ENCODE results near the gene PDE4D. TPM values are rescaled to one million over a fixed set of nuclear protein-coding genes. Genes with fewer than 3 reads are reported as not detected.

PDE4D gene
- total and polyA plus RNA-seq, 2 experiments from 2014 or later = 4.3 to 9.7 TPM

GRCh38 chr5:59234236-59234635 lies 659.3 kb downstream of the PDE4D start:
- WGBS, 2 experiments (ENCODE audit: low coverage in 1 of 2, low lambda C conversion rate in 2 of 2, missing lambda C conversion rate in 2 of 2) = 39 to 41% methylated on average over 1 of the region's 1 CpG
- in situ Hi-C loops (cut with MboI) = no loop called here

GRCh38 chr5:59231221-59231931 lies 662.1 kb downstream of the PDE4D start:
- H3K36me3 ChIP-seq (ENCODE audit: low read depth) = no peaks in the 10 kb centered on the region
- 34% methylated on average over 7 of the region's 7 CpGs for WGBS, 2 experiments (ENCODE audit: low coverage in 1 of 2, low lambda C conversion rate in 2 of 2, missing lambda C conversion rate in 2 of 2)
- H2AFZ ChIP-seq = no peak overlapping the region
- no peak overlapping the region for H3K4me2 ChIP-seq (ENCODE audit: unreplicated experiment)
- in situ Hi-C loops (cut with MboI) = no loop called here
- no peaks in the 10 kb centered on the region for H4K20me1 ChIP-seq (ENCODE audit: insufficient read depth)
- no peaks in the 10 kb centered on the region; the same call in 1 of the 2 replicates for H3K27me3 ChIP-seq (replicated peaks; ENCODE audit: insufficient read depth)
- no peak overlapping the region for H3K27ac ChIP-seq
- H3K4me1 ChIP-seq (ENCODE audit: insufficient read depth) = no peaks in the 10 kb centered on the region
- no peak overlapping the region for H3K4me3 ChIP-seq
- H3K79me2 ChIP-seq (ENCODE audit: insufficient read depth) = no peaks in the 10 kb centered on the region
- H3F3A ChIP-seq (ENCODE audit: insufficient read depth) = no peaks in the 10 kb centered on the region
- no peaks in the 10 kb centered on the region for H3K9me2 ChIP-seq (ENCODE audit: insufficient read depth)
- H3K9ac ChIP-seq = no peak overlapping the region
- DNase-seq = no peak
- TF ChIP-seq EZH2phosphoT487 (IDR thresholded peaks at IDR 0.05; ENCODE audit: insufficient read depth, low read depth) = no peak
- no peak for TF ChIP-seq EZH2 (IDR thresholded peaks at IDR 0.05; ENCODE audit: insufficient read depth, poor library complexity, severe bottlenecking)
- no peaks in the 10 kb centered on the region for H3K9me3 ChIP-seq (ENCODE audit: low read depth)

More at GRCh38 chr5:59234236-59234635, 659.3 kb downstream of the PDE4D start:
- no peaks in the 10 kb centered on the region for H3K9me2 ChIP-seq (ENCODE audit: insufficient read depth)
- no peaks in the 10 kb centered on the region for H3K4me1 ChIP-seq (ENCODE audit: insufficient read depth)
- no peak for TF ChIP-seq EZH2phosphoT487 (IDR thresholded peaks at IDR 0.05; ENCODE audit: insufficient read depth, low read depth)
- TF ChIP-seq EZH2 (IDR thresholded peaks at IDR 0.05; ENCODE audit: insufficient read depth, poor library complexity, severe bottlenecking) = no peak
- H3K36me3 ChIP-seq (ENCODE audit: low read depth) = no peaks in the 10 kb centered on the region
- H3K79me2 ChIP-seq (ENCODE audit: insufficient read depth) = no peaks in the 10 kb centered on the region
- no peaks in the 10 kb centered on the region for H3F3A ChIP-seq (ENCODE audit: insufficient read depth)
- H3K9ac ChIP-seq = no peak overlapping the region
- H3K27ac ChIP-seq = no peak overlapping the region
- H3K4me3 ChIP-seq = no peak overlapping the region
- no peaks in the 10 kb centered on the region for H4K20me1 ChIP-seq (ENCODE audit: insufficient read depth)
- H3K27me3 ChIP-seq (replicated peaks; ENCODE audit: insufficient read depth) = 0 out of 2 replicates have a peak, but pooled peaks cover 7% of the 10 kb centered on the region
- DNase-seq = no peak
- H3K9me3 ChIP-seq (ENCODE audit: low read depth) = no peaks in the 10 kb centered on the region
- no peak overlapping the region for H3K4me2 ChIP-seq (ENCODE audit: unreplicated experiment)
- no peak overlapping the region for H2AFZ ChIP-seq

GRCh38 chr5:59222687-59223511 lies 670.6 kb downstream of the PDE4D start:
- no peak for TF ChIP-seq EZH2 (IDR thresholded peaks at IDR 0.05; ENCODE audit: insufficient read depth, poor library complexity, severe bottlenecking)
- no peak for TF ChIP-seq EZH2phosphoT487 (IDR thresholded peaks at IDR 0.05; ENCODE audit: insufficient read depth, low read depth)
- in situ Hi-C loops (cut with MboI) = no loop called here
- no peaks in the 10 kb centered on the region; the same call in 1 of the 2 replicates for H3K4me1 ChIP-seq (ENCODE audit: insufficient read depth)
- H3K36me3 ChIP-seq (ENCODE audit: low read depth) = no peaks in the 10 kb centered on the region
- no peaks in the 10 kb centered on the region for H3K27me3 ChIP-seq (replicated peaks; ENCODE audit: insufficient read depth)
- peak; percentile 39 for DNase-seq
- H3F3A ChIP-seq (ENCODE audit: insufficient read depth) = no peaks in the 10 kb centered on the region
- no peaks in the 10 kb centered on the region for H3K9me2 ChIP-seq (ENCODE audit: insufficient read depth)
- H4K20me1 ChIP-seq (ENCODE audit: insufficient read depth) = no peaks in the 10 kb centered on the region
- no peak overlapping the region for H3K9ac ChIP-seq
- H3K4me2 ChIP-seq (ENCODE audit: unreplicated experiment) = no peak overlapping the region
- H3K4me3 ChIP-seq = no peak overlapping the region
- H2AFZ ChIP-seq = no peak overlapping the region
- H3K9me3 ChIP-seq (ENCODE audit: low read depth) = no peaks in the 10 kb centered on the region
- H3K79me2 ChIP-seq (ENCODE audit: insufficient read depth) = no peaks in the 10 kb centered on the region
- H3K27ac ChIP-seq = no peak overlapping the region

GRCh38 chr5:59221769-59222168 lies 671.8 kb downstream of the PDE4D start:
- no peak overlapping the region for H3K4me3 ChIP-seq
- no peak overlapping the region for H3K9ac ChIP-seq
- no peaks in the 10 kb centered on the region for H3K79me2 ChIP-seq (ENCODE audit: insufficient read depth)
- no peaks in the 10 kb centered on the region for H3F3A ChIP-seq (ENCODE audit: insufficient read depth)
- H2AFZ ChIP-seq = no peak overlapping the region
- no peaks in the 10 kb centered on the region for H3K9me3 ChIP-seq (ENCODE audit: low read depth)
- H3K4me2 ChIP-seq (ENCODE audit: unreplicated experiment) = no peak overlapping the region
- TF ChIP-seq EZH2 (IDR thresholded peaks at IDR 0.05; ENCODE audit: insufficient read depth, poor library complexity, severe bottlenecking) (no peak), EZH2phosphoT487 (IDR thresholded peaks at IDR 0.05; ENCODE audit: insufficient read depth, low read depth) (no peak)
- DNase-seq = no peak
- H3K27me3 ChIP-seq (replicated peaks; ENCODE audit: insufficient read depth) = peaks cover 9% of the 10 kb centered on the region
- no peak overlapping the region for H3K27ac ChIP-seq
- H4K20me1 ChIP-seq (ENCODE audit: insufficient read depth) = no peaks in the 10 kb centered on the region
- no peaks in the 10 kb centered on the region for H3K36me3 ChIP-seq (ENCODE audit: low read depth)
- 96 to 97% methylated on average over 2 of the region's 2 CpGs for WGBS, 2 experiments (ENCODE audit: low coverage in 1 of 2, low lambda C conversion rate in 2 of 2, missing lambda C conversion rate in 2 of 2)
- in situ Hi-C loops (cut with MboI) = no loop called here
- no peaks in the 10 kb centered on the region for H3K9me2 ChIP-seq (ENCODE audit: insufficient read depth)
- H3K4me1 ChIP-seq (ENCODE audit: insufficient read depth) = no peaks in the 10 kb centered on the region; the same call in 1 of the 2 replicates

Data from GM23248 (cell line).